ENCODE data around the gene MAP1S. TPM values are rescaled to one million over a fixed set of nuclear protein-coding genes. Genes with fewer than 3 reads are reported as not detected.

Gene MAP1S
- total RNA-seq, 4 donors from 2014 or later = 14.1 to 23.2 (median 16.5) TPM

DNA sequence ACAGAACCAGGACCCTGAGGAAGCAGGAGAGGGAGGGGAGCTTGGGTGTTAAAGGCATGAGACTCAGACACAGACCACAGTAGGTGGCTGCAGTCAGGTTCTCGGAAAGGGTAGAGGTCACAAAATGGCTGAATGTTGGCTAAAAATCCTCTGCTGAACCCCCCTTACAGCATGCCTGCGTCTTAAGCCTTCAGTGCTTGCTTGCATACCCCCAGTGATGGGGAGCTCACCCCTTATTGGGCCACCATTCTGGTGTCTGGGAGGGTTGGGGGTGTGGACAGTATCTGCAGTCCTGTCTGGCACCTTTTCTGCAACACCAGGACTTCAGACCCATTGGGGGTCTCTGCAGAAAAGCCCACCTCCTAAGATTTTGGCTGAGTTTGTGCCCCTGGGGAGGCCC lies 61.5 kb downstream of the MAP1S start:
- TF ChIP-seq, protein P1, sequence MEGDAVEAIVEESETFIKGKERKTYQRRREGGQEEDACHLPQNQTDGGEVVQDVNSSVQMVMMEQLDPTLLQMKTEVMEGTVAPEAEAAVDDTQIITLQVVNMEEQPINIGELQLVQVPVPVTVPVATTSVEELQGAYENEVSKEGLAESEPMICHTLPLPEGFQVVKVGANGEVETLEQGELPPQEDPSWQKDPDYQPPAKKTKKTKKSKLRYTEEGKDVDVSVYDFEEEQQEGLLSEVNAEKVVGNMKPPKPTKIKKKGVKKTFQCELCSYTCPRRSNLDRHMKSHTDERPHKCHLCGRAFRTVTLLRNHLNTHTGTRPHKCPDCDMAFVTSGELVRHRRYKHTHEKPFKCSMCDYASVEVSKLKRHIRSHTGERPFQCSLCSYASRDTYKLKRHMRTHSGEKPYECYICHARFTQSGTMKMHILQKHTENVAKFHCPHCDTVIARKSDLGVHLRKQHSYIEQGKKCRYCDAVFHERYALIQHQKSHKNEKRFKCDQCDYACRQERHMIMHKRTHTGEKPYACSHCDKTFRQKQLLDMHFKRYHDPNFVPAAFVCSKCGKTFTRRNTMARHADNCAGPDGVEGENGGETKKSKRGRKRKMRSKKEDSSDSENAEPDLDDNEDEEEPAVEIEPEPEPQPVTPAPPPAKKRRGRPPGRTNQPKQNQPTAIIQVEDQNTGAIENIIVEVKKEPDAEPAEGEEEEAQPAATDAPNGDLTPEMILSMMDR (IDR thresholded peaks at IDR 0.05; ENCODE audit: low read depth) = no peak

Other genes starting within 250 kb of the MAP1S start
- gene SLC27A1, start 249.0 kb upstream of the MAP1S start, total RNA-seq = 10 to 100 TPM; 15.0 to 66.5 (median 36.6) TPM
- 100 to 1,000 TPM in 1 of 4 donors, 10 to 100 TPM in 3; 43.7 to 107 (median 65.2) TPM for gene PGLS, start 207.8 kb upstream of the MAP1S start, total RNA-seq
- 100 to 1,000 TPM in 1 of 4 donors, 10 to 100 TPM in 3; 58.2 to 118 (median 94.5) TPM for gene COLGALT1, start 163.8 kb upstream of the MAP1S start, total RNA-seq
- gene UNC13A, start 31.1 kb upstream of the MAP1S start, total RNA-seq = not detected
- gene FCHO1, start 32.0 kb downstream of the MAP1S start, total RNA-seq = 1 to 10 TPM; 2.1 to 5.1 (median 3.9) TPM
- 1 to 10 TPM in 1 of 4 donors, not detected in 3; 1.1 TPM for gene B3GNT3, start 75.7 kb downstream of the MAP1S start, total RNA-seq
- not detected for gene INSL3, start 102.0 kb downstream of the MAP1S start, total RNA-seq
- gene JAK3, start 128.5 kb downstream of the MAP1S start, total RNA-seq = 1 to 10 TPM; 2.3 to 5.1 (median 3.9) TPM
- 1,000 to 10,000 TPM; 1,051 to 1,626 (median 1,352) TPM for gene RPL18A, start 140.4 kb downstream of the MAP1S start, total RNA-seq
- not detected for gene SLC5A5, start 152.5 kb downstream of the MAP1S start, total RNA-seq
- gene CCDC124, start 213.5 kb downstream of the MAP1S start, total RNA-seq = 10 to 100 TPM; 33.4 to 54.3 (median 42.7) TPM
- gene KCNN1, start 247.6 kb downstream of the MAP1S start, total RNA-seq = not detected

All from subcutaneous adipose tissue (tissue), 4 donors.